IMR-90 (cell line): Measurements from ENCODE around the gene PIK3R5. TPM values are rescaled to one million over a fixed set of nuclear protein-coding genes. Genes with fewer than 3 reads are reported as not detected.

Experiments used
- ATAC-seq: fragments of 200-7000 bp; cut with Tn5 transposase; 2 replicates; pipeline ENCODE4 v1.9.1; 2020; ENCODE audit warnings: low read depth, mild to moderate bottlenecking, moderate library complexity
- BruUV-seq: library from RNA; stranded (reverse); fragments of 400-500 nt; replicated peaks from 2 replicates; lab custom pipeline; 2021; lab: Mats Ljungman, UMichigan
- CTCF ChIA-PET: fragments of 300-600 bp; formaldehyde crosslinking; extraction: SDS; loops from one replicate; lab custom pipeline; 2021; ENCODE audit warnings: antibody characterized with exemption; lab: Yijun Ruan, JAX
- POLR2A ChIA-PET: fragments of 300-600 bp; sonication (Branson Sonifier 250); formaldehyde crosslinking; loops from one replicate; lab custom pipeline; 2022; ENCODE audit warnings: antibody characterized with exemption; ENCODE audit not compliant: unreplicated experiment; lab: Charles Lee
- DNase-seq: peaks from one replicate; pipeline ENCODE4 v3.0.0; 2013
- H2AFZ ChIP-seq: replicated peaks from 2 replicates; pipeline ENCODE3; 2013; ENCODE audit warnings: low read length, mild to moderate bottlenecking; ENCODE audit not compliant: poor library complexity
- H2AK5ac ChIP-seq: 2 replicates; pipeline ENCODE4 v1.6.1; 2013; ENCODE audit warnings: low read depth, low read length, inconsistent platforms
- H2AK9ac ChIP-seq: replicated peaks from 2 replicates; pipeline ENCODE3; 2013; ENCODE audit warnings: mild to moderate bottlenecking, low read depth, low read length, moderate library complexity; ENCODE audit not compliant: poor library complexity
- H2BK120ac ChIP-seq: 2 replicates; pipeline ENCODE4 v1.6.1; 2013; ENCODE audit warnings: low read depth, low read length, inconsistent platforms
- H2BK15ac ChIP-seq: 3 replicates; pipeline ENCODE4 v1.6.1; 2013; ENCODE audit warnings: low read depth, low read length, inconsistent platforms
- H2BK20ac ChIP-seq: 2 replicates; pipeline ENCODE4 v1.6.1; 2013; ENCODE audit warnings: low read depth, mild to moderate bottlenecking, inconsistent platforms, low read length, moderate library complexity
- H2BK5ac ChIP-seq: 2 replicates; pipeline ENCODE4 v1.6.1; 2013; ENCODE audit warnings: mild to moderate bottlenecking, low read depth, low read length, inconsistent platforms; ENCODE audit not compliant: poor library complexity, severe bottlenecking
- H3K14ac ChIP-seq: replicated peaks from 2 replicates; pipeline ENCODE4 v1.6.1; 2013; ENCODE audit warnings: low read depth, low read length, inconsistent platforms
- H3K18ac ChIP-seq: 2 replicates; pipeline ENCODE4 v1.6.1; 2013; ENCODE audit warnings: low read depth, low read length, control low read depth
- H3K23ac ChIP-seq: 2 replicates; pipeline ENCODE4 v1.6.1; 2013; ENCODE audit warnings: low read depth, low read length, inconsistent platforms
- H3K27ac ChIP-seq: 2 replicates; pipeline ENCODE4 v1.5.1; 2013; ENCODE audit warnings: mild to moderate bottlenecking, control low read depth, low read length; ENCODE audit not compliant: insufficient read depth
- H3K27me3 ChIP-seq: 2 replicates; pipeline ENCODE4 v1.6.1; 2013; ENCODE audit warnings: low read length; ENCODE audit not compliant: control insufficient read depth, insufficient read depth
- H3K36me3 ChIP-seq: 2 replicates; pipeline ENCODE4 v1.6.1; 2013; ENCODE audit warnings: low read length, mixed read lengths; ENCODE audit not compliant: control insufficient read depth, insufficient read depth
- H3K4ac ChIP-seq: 2 replicates; pipeline ENCODE4 v1.6.1; 2013; ENCODE audit warnings: low read depth, low read length, inconsistent platforms
- H3K4me1 ChIP-seq: 2 replicates; pipeline ENCODE4 v1.6.1; 2013; ENCODE audit warnings: low read length, mixed read lengths; ENCODE audit not compliant: control insufficient read depth, insufficient read depth
- H3K4me2 ChIP-seq: 2 replicates; pipeline ENCODE4 v1.6.1; 2013; ENCODE audit warnings: low read depth, mild to moderate bottlenecking, control low read depth, low read length, moderate library complexity
- H3K4me3 ChIP-seq: 2 replicates; pipeline ENCODE4 v1.5.1; 2013; ENCODE audit warnings: low read depth, mild to moderate bottlenecking, control low read depth, low read length, moderate library complexity; ENCODE audit not compliant: insufficient read depth
- H3K56ac ChIP-seq: 2 replicates; pipeline ENCODE4 v1.6.1; 2013; ENCODE audit warnings: low read length, inconsistent platforms; ENCODE audit not compliant: insufficient read depth; ENCODE audit errors: extremely low read depth
- H3K79me1 ChIP-seq, 2 experiments: 2 replicates each; pipeline ENCODE4 v1.6.1; 2013; ENCODE audit warnings: low read length in 2 of 2, inconsistent platforms in 1 of 2, low read depth in 1 of 2
- H3K9ac ChIP-seq: 2 replicates; pipeline ENCODE4 v1.6.1; 2013; ENCODE audit warnings: low read depth, low read length, control low read depth
- H3K9me1 ChIP-seq: 2 replicates; pipeline ENCODE4 v1.6.1; 2013; ENCODE audit warnings: low read length, inconsistent platforms; ENCODE audit not compliant: insufficient read depth
- H3K9me3 ChIP-seq: 2 replicates; pipeline ENCODE4 v1.6.1; 2013; ENCODE audit warnings: low read length; ENCODE audit not compliant: control insufficient read depth, insufficient read depth
- H4K20me1 ChIP-seq: 2 replicates; pipeline ENCODE4 v1.6.1; 2013; ENCODE audit warnings: low read length, inconsistent platforms; ENCODE audit not compliant: insufficient read depth
- H4K5ac ChIP-seq: 2 replicates; pipeline ENCODE4 v1.6.1; 2013; ENCODE audit warnings: mild to moderate bottlenecking, low read depth, low read length, control low read depth
- H4K8ac ChIP-seq, 2 experiments: 2 replicates each; pipeline ENCODE4 v1.6.1; 2013; ENCODE audit warnings: low read depth in 2 of 2, low read length in 2 of 2, control low read depth in 1 of 2, inconsistent platforms in 1 of 2
- H4K91ac ChIP-seq: 2 replicates; pipeline ENCODE4 v1.6.1; 2013; ENCODE audit warnings: low read depth, low read length, inconsistent platforms; ENCODE audit not compliant: insufficient read depth
- MAZ ChIP-seq: IDR thresholded peaks from 2 replicates; pipeline ENCODE4 v1.6.1; 2012; ENCODE audit warnings: low read depth, mild to moderate bottlenecking, low read length, improper control_type of control experiment, moderate library complexity, borderline replicate concordance
- SMC3 ChIP-seq: fragments of 150-350 bp; IDR thresholded peaks from 2 replicates; pipeline ENCODE4 v1.6.1; 2016; ENCODE audit warnings: low read depth, mild to moderate bottlenecking, antibody characterized with exemption, low read length, moderate library complexity
- WGBS, 2 experiments: methylation state at CpG; one replicate each; pipeline versions ENCODE4 v1.1.5 to v1.1.7; 2013; ENCODE audit warnings: missing lambda C conversion rate in 2 of 2; ENCODE audit not compliant: insufficient read length in 1 of 2; ENCODE audit errors: extremely low coverage in 2 of 2; 5-methylcytosine and 5-hydroxymethylcytosine counted together
- dilution Hi-C: fragments of 300-500 bp; cut with HindIII; formaldehyde crosslinking; loops from one replicate; pipeline ENCODE4 v1.14.3; 2018; ENCODE audit warnings: low sequenced_read_pairs; ENCODE audit not compliant: unreplicated experiment
- in situ Hi-C: fragments of 300-500 bp; cut with MboI; formaldehyde crosslinking; loops from 3 replicates; pipeline ENCODE4 v1.14.3; 2019; ENCODE audit warnings: low sequenced_read_pairs, inconsistent platforms, mixed read lengths
- intact Hi-C: fragments of 100-400 bp; cut with micrococcal nuclease; formaldehyde crosslinking; loops from 2 replicates; pipeline ENCODE4 v1.10.0; 2022
- polyA plus RNA-seq, 3 experiments: library from polyadenylated mRNA; depleted of rRNA; stranded (reverse); fragments of >200 nt; gene quantifications; 2 replicates each; pipeline ENCODE4 v1.2.3, GENCODE V29; 2012; ENCODE audit warnings: low replicate concordance in 1 of 3
- total RNA-seq: library from RNA; depleted of rRNA; stranded (reverse); fragments of >200 nt; gene quantifications from 2 replicates; pipeline ENCODE4 v1.2.3, GENCODE V29; 2012

Gene PIK3R5
- total and polyA plus RNA-seq, 2 of the 4 experiments (the other 2 are of a cell fraction) = not detected

DNA sequence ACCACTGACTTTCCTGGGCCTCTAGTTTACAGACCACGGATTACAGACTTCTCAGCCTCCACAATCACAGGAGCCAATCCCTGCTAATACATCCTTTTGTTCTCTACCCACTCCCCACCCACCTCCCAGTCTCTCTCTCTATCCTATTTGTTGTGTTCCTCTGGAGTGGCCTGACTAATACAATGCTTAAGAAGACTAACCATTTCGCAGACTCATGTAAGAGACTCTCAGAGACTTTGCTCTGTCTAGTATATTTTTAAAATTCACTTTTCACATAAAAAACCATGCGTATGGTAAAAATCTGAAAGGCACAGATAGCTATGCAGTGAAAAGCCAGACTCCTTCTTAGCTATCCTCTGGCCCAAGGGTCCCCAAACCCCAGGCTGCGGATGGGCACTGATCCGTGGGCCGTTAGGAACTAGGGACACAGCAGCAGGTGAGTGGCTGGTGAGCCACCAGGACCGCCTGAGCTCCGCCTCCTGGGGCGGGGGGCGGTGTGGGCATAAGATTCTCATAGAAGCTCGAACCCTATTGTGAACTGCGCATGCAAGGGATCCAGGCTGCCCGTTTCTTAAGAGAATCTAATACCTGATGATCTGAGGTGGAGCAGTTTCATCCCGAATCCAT, 105.6 kb downstream of the PIK3R5 start:
- Histone ChIP-seq H2BK120ac (no peak overlapping the region), H2BK15ac (no peak overlapping the region), H3K18ac (no peak overlapping the region), H3K27me3 (no peaks in the 10 kb centered on the region), H3K36me3 (no peaks in the 10 kb centered on the region), H3K4ac (no peak overlapping the region), H3K4me1 (no peaks in the 10 kb centered on the region), H2AK5ac (no peak overlapping the region), H2BK20ac (no peak overlapping the region), H3K56ac (no peak overlapping the region), H3K9me3 (no peaks in the 10 kb centered on the region), H2AK9ac (no peak overlapping the region), H4K91ac (no peak overlapping the region), H3K14ac (no peak overlapping the region), H3K27ac (no peak overlapping the region), H4K8ac (no peak overlapping the region), H2AFZ (no peak overlapping the region), H3K9me1 (no peaks in the 10 kb centered on the region), H4K20me1 (no peaks in the 10 kb centered on the region), H2BK5ac (no peak overlapping the region), H3K4me2 (no peak overlapping the region), H4K5ac (no peak overlapping the region), H3K9ac (no peak overlapping the region), H3K4me3 (no peak overlapping the region), H3K23ac (no peak overlapping the region), H3K79me1 (no peaks in the 10 kb centered on the region)
- no TSS peak for BruUV-seq
- dilution Hi-C loops (no loop called here), in situ Hi-C loops (no loop called here), intact Hi-C loops (no loop called here)
- TF ChIP-seq MAZ = no peak
- TF ChIP-seq SMC3 = no peak
- CTCF ChIA-PET = no interaction called here
- ATAC-seq (no peak), DNase-seq (no peak)
- 60% methylated on average over 2 of the region's 14 CpGs; no CpG with 5 or more reads in 1 of the 2 experiments for WGBS, 2 experiments
- POLR2A ChIA-PET = no interaction called here
